H54 (cell line): Measurements from ENCODE around the gene DIP2C.
"Not testable (repeated sequence)": the region's sequence is repeated elsewhere in the genome, so short reads cannot be mapped to it uniquely, and the experiment has no call there.

Experiments
- DNase-seq: peaks from one replicate; pipeline ENCODE4 v3.0.0; 2011; ENCODE audit warnings: low spot score, mixed read lengths; ENCODE audit not compliant: insufficient read length
- FAIRE-seq: peaks from 3 replicates; lab custom pipeline; 2011; peaks lifted over from hg19 to GRCh38; lab: Jason Lieb, UNC
- POLR2A ChIP-seq: IDR thresholded peaks from 2 replicates; pipeline ENCODE4 v1.6.1; 2011; ENCODE audit warnings: low read depth, mild to moderate bottlenecking, low read length

The DIP2C gene

DNA sequence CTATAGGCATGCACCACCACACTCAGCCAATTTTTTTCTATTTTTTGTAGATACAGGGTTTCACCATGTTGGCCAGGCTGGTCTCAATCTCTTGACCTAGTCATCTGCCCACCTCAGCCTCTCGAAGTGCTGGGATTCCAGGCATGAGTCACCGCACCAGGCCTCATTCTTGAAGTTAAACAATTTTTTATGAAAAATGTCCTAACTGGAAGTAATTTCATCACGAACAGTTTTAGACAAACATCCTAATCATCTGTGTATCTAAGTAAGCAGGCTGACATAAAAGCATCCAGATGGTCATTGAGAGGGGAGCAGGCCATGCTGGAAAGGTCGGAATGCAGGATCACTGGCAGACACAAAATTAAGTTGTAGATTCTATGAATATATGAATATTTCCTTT, 285.1 kb downstream of the DIP2C start:
- FAIRE-seq (no peak), DNase-seq (no peak)
- TF ChIP-seq POLR2A: no peak

DNA sequence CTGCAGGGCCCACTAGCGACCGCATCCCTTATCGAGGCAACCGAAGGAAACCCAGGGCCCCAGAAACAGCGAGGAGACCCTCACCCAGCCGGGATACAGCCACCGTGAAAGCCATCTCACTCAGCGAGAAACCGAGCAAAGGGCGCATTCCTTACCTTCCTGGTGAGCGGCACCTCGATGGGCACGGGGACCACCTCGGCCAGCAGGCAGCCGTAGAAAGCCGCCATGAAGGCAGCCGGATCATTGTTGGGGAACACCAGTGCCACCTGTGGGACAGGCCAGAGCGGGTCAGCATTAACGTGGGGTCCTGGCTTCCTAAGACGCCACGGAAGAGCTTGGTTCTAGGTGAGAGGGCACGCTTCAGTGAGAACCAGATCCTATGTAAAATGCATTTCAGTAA, 290.5 kb downstream of the DIP2C start:
- no peak for TF ChIP-seq POLR2A
- FAIRE-seq: no peak
- DNase-seq: no peak

DNA sequence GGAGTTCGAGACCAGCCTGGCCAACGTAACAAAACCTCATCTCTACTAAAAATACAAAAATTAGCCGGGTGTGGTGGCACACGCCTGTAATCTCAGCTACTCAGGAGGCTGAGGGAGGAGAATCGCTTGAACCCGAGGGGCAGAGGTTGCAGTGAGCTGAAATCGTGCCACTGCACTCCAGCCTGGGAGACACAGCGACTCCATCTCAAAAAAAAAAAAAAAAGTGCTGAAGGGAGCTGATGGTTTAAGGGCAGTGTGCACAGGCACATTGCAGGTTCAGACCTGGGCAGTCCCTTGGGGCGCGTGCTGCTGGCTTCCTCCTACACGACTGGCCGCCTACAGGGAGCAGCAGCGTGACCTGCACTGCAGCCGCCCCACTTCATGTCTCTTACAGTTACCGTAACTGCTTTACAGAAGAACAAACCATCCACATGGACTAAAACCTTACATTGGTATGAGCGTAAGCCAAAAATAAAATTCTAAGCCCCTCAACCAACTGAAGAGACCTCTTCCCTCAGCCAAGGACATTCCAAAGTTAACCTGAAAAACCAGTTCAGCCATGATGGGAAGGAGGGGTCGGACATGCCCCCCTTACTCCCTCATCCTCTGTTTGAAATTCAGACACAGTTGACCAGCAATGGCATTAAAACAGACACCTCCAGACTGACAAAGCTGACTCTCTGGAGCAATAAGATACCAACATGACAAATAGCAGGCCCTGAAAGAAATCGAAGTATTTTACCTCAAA, 292.0 kb downstream of the DIP2C start:
- DNase-seq (no peak), FAIRE-seq (no peak)
- TF ChIP-seq POLR2A: no peak

DNA sequence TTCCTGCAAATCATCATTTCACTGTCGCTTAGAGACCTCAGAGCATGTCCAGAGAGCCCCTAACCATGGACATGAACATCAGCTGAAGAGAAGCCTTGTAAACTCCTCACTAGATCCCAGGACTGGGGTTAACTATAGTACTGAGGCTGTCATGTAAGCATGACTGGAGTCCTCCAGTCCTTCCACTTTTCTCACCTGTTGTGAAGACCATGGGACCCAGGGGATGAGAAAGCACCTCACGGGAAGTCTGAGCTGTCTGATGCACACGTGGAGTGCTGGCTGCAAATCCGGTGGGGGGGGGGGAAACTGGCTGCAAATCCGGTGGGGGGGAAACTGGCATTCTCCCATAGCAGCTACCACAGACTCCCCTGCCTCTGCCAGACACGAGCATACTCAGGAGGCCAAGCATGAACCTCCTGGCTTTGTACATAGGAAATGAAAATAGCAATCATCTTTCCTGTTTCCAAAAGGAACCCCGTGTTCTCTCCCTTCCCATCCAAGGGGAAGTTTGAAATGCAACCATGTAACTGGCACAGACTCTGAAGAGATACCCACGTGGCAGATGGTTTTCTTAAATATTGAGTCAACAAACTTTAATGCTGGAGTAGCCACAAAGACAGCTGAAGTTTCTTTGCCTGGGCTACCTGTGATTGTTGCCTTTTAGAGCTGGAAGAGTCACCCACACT, 292.8 kb downstream of the DIP2C start:
- DNase-seq (no peak), FAIRE-seq (no peak)
- no peak for TF ChIP-seq POLR2A

DNA sequence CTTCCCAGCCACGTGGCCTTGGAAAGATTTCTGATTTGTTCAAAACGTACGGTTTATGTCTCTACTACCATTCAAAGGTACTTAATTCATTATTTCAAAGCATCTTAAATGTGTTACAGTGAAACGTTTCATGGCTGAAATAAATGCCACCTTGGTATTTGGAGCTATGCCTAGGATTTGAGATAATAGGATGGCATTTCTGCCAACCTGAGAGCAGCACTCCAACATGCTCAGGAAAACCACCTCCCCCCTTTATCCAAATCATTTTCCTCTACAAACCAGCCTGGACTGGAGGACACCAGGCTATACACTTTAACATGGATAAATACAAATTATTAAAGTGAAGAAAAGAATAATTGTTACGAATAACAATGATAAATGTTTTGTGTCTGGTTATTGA, 293.4 kb downstream of the DIP2C start:
- no peak for DNase-seq
- FAIRE-seq: no peak
- TF ChIP-seq POLR2A: no peak

DNA sequence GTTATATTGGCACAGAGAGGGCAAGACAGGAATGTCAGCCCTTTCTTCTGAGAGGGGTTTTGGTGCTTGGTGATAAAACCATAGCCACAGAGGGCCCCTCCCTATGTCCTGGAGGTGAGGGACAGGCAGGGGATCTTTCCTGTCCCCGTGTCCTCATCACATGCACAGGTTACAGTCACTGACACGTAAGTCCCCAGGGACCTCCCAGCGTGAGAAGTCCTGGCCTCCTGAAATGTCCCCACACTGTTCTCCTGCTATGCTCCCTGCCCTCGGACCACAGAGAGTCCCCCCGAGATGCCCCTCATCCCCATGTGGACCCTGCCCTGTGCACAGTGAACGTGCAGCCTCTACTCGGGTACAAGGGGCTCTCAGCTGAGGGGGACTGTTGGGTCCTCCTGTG, 293.8 kb downstream of the DIP2C start:
- DNase-seq (no peak), FAIRE-seq (no peak)
- TF ChIP-seq POLR2A: no peak

DNA sequence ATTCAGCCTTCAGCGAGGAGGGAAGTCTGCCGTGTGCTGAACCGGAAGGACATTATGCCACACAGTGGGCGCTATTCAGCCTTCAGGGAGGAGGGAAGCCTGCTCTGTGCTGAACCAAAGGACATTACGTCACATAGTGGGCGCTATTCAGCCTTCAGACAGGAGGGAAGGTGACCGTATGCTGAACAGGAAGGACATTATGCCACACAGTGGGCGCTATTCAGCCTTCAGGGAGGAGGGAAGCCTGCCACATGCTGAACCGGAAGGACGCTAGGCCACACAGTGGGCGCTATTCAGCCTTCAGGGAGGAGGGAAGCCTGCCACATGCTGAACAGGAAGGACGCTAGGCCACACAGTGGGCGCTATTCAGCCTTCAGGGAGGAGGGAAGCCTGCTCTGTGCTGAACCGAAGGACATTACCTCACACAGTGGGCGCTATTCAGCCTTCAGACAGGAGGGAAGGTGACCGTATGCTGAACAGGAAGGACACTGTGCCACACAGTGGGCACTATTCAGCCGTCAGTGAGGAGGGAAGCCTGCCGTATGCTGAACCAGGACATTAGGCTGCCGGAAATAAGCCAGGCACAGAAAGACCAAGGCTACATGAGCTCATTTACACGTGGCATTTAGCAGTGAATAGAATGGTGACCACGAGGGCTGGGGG, 294.9 kb downstream of the DIP2C start:
- not testable (repeated sequence) for FAIRE-seq, DNase-seq

DNA sequence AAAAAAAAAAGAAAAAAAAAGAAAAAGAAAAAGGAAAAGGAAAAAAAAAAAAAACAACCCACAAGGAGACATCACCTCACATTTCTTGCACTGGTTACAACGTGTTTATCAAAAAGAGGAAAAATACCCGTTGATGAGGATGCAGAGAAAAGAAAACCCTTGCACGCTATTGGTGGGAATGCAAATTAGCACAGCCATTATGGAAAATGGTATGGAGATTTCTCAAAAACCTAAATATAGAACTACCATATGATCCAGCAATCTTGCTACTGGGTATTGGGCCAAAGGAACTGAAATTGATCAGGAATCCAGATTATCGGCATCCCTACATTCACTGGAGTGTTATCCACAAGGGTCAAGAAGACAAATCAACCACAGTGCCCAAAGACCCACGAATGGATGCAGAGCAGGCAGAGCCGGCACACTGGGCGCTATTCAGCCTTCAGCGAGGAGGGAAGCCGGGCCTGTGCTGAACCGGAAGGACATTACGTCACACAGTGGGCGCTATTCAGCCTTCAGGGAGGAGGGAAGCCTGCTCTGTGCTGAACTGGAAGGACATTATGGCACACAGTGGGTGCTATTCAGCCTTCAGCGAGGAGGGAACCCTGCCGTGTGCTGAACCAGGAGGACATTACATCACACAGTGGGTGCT, 295.6 kb downstream of the DIP2C start:
- no peak for DNase-seq
- no peak for TF ChIP-seq POLR2A
- FAIRE-seq: no peak

DNA sequence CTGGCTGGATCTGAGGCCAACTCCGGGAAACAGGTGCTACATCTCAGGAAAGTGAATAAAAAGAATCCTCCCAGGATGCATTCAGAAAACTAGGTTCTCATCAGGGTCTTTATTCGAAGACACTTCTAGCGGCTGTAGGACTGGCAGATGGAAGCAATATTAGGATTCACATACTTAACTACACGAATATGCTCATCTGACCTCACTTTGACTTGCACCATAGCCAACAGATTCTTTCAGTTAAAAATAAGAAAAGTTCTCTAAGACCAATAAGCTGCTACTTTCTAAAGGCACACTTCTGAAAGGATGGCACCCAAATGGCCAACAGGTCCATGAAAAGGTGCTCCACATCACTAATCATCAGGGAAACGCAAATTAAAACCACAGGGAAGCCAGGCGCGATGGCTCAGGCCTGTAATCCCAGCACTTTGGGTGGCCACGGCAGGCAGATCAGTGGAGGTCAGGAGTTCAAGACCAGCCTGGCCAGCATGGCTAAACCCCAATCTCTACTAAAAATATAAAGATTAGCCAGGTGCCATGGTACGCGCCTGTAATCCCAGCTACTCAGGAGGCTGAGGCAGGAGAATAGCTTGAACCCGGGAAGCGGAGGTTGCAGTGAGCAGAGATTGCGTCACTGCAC, 296.2 kb downstream of the DIP2C start:
- FAIRE-seq (no peak), DNase-seq (no peak)
- no peak for TF ChIP-seq POLR2A

DNA sequence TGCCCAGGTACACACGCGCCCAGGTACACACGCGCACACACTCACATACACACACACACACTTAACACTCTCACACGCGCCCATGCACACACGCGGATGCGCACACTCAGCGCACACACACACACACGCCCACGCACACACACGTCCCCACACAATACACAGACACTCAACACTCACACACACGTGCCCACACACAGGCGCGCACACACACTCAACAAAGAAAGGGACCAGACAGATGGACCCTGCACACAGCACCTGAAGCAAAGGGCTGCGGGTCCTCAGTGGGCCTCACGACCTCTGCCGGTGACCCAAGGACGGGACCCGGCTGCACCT, 296.8 kb downstream of the DIP2C start:
- FAIRE-seq (no peak), DNase-seq (no peak)
- TF ChIP-seq POLR2A: no peak

DNA sequence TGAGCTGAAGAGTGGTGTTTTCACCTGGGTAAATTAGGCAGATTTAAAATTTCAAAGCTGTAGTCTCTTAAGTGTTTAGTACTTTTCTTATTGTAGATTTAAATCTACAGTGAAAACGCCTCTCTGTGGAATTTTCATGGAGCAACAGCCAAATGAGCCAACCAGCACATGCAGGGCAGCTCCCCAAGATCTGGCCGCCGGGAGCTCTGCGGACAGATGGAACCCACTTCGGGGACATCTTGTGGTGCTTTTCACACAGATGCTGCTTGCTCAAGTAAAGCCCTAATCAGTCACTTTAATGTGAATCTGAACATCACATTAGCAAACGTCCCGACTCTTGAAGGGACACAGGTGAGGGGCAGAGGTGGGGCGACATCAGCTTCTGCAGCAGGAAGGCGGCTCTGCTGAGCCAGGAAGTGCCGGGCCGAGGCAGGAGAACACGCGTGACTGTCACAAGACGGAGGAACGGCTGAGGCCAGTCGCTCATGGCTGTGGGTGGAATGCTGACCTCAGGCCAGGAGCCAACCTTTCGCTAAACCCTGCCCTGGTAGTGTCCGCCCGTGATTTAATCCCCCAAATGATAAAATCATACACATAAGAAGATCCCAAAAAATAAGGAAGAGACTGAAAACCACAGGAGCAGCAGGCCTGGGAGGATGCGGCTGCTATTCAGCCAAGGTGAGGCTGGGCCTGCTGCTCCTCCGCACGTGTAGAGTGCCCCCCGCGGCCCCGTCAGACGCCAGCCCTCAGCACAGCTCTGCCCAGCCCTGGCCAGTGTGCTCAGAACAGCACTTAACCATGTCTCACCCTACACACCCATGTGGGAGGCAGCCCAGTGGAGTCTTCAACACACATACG, 297.4 kb downstream of the DIP2C start:
- no peak for FAIRE-seq
- DNase-seq: no peak
- TF ChIP-seq POLR2A: no peak

DNA sequence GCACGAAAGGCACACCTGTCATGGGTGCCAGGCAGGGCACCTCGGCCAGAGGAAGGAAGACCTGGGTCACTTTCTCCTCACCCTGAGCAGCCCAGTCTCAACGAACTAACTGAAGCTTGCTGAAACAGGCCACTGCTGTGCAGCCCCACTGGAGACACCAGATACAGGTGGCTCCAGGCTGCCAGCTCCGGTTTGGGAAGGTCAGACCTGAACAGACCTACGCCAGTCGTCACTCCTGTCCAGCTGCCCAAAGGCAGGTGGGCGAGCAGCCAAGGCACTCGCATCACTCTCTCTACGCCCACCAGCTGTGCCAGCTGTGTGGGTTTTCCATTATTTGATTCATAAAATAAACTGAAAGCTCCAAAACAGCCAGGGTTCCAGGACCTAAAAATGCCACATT, 298.2 kb downstream of the DIP2C start:
- no peak for TF ChIP-seq POLR2A
- no peak for DNase-seq
- no peak for FAIRE-seq

DNA sequence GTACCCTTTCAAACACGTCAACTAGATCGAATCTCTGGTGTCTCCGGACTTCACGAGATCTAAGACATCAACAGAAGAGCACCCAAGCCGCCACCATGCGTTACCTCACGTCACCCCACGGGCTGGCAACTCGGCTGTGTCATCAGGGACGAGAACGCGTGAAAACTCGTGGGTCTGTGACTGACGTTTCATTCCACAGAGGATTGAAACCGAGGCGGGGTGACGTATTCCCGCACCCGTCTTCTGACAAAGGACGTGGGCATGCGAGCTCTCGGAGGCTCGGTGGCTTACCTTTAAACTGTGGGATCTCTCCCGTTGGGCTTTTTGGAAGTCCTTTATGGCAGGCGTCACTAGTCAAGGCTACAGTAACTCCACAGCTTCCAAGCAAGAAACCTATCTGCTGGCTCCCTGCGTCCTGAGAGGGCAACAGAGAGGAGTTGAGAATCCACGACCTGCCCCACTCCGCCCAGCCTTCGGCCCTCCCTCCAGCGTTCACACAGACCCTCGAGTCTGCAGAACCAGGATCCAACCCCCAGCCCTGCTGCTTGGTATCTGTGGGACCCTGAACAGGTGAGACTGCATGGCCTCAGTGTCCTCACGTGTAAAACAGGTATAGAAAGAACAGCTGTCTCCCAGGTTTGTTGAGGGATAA, 298.9 kb downstream of the DIP2C start:
- DNase-seq: no peak
- TF ChIP-seq POLR2A: no peak
- no peak for FAIRE-seq
